Retina (tissue), 1 donor: ENCODE measurements around the gene TUBA8.
"Not testable (repeated sequence)": the region's sequence is repeated elsewhere in the genome, so short reads cannot be mapped to it uniquely, and the experiment has no call there.

Experiments used
- DNase-seq: peaks from one replicate; pipeline ENCODE4 v3.0.0-alpha.2; 2016

Gene TUBA8

DNA sequence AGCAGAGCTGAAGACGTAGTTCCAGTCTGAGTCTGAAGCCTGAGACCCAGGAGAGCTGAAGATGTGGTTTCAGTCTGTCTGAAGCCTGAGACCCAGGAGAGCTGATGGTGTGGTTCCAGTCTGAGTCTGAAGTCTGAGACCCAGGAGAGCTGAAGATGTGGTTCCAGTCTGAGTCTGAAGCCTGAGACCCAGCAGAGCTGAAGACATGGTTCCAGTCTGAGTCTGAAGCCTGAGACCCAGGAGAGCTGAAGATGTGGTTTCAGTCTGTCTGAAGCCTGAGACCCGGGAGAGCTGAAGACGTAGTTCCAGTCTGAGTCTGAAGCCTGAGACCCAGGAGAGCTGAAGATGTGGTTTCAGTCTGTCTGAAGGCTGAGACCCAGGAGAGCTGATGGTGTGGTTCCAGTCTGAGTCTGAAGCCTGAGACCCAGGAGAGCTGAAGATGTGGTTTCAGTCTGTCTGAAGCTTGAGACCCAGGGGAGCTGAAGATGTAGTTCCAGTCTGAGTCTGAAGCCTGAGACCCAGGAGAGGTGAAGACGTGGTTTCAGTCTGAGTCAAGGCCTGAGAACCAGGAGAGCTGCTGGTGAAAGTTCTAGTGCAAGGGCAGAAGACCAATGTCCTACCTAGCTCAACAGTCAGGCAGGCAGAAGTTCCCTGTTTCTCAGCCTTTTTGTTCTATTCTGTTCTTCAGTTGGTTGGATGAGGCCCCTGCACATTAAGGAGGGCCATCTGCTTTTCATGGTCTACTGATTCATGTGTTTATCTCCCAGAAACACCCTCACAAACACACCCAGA is 3.9 kb upstream of the TUBA8 start:
- DNase-seq, result not testable (repeated sequence)

DNA sequence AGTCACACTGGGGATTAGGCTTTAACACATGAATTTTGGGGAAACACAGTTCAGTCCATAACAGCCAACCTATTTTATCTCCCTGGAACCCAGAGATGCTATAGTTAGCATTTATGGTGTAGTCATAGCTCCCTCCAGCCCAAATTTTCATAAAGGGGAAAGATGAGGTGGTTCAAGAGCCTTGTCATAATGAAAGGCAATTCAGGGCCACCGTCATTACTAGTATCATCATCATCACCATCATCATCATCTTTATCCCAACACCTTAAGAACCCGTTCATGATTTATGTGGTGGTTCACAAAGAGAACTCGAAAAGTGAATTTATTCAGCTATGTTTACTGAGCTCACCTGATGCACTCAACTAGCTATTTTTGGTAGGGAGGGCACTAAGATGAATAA is 2.4 kb upstream of the TUBA8 start:
- DNase-seq, result no peak

DNA sequence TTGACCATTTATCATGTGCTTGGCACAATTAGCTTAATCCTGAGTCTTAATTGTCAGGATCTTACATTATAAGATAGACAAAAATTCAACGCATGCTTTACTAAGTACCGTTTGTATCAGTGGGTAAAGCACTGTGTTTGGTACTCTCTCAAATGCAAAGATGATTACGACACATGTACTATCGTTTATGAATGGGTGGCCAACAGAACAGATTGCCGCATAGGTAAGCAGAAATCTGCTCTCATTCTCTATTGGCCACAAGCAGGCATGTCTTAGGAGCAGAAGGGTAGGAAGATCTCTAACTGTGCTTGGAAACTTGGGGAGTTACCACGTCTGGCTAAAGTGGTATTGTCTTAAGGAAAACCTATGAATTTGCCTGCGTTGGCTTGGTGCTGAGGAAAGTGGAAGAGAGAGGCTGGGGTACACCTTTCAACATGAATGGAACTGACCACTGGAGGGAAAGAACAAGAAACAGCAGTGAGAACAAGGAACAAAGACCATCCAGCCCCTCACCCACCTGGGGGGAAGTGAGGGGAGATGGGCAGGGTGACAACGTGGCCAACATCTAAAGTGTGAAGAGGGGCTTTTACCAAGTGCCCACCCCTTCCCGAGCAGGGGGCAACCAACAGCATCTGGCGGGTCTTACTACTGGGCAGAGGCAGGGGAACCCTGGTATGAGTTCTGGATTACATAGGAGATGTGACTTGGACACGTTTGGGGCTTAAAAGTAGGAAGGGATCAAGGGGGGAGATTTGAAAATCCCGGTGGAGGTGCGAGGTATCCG is 1.0 kb upstream of the TUBA8 start:
- DNase-seq, result no peak

DNA sequence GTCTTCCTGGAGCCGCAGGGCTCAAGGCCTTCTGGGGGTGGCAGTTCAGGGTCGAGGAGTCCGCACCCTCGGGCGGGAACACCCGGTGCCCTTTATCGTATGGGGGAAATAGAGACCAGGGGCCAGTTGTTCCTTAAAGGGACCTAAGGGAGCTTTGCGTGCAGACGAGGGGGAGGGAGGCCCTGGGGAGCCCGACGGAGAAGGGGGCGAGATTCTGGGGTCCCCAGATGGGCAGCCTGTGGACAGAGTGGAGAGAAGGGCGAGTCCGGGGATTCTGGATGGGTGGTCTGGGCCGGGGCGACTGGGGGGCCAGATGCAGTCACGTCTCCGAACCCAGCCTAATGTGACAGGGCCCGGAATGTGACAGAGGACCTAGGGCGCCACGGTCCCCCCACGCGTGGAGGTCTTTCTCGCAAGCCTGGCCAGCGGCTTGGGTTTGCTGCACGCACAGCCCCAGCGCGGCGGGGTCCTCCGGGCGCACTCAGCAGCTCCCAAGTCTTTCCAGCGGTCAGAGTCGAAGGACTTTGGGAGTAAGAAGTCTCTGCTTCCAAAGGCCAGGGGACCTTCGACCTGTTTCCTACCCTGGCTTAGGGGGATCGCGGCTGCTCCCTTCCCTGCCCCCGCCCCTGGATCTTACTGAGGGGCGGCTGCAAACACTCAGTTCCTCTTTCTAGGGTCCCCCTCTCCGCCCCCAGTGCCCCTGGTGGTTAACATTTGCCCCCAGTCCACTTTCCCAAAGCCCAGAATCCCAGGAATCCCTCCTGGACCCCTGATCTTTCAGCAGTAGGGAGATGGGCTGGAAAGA is 547 bp downstream of the TUBA8 start:
- DNase-seq, result peak; percentile 51

DNA sequence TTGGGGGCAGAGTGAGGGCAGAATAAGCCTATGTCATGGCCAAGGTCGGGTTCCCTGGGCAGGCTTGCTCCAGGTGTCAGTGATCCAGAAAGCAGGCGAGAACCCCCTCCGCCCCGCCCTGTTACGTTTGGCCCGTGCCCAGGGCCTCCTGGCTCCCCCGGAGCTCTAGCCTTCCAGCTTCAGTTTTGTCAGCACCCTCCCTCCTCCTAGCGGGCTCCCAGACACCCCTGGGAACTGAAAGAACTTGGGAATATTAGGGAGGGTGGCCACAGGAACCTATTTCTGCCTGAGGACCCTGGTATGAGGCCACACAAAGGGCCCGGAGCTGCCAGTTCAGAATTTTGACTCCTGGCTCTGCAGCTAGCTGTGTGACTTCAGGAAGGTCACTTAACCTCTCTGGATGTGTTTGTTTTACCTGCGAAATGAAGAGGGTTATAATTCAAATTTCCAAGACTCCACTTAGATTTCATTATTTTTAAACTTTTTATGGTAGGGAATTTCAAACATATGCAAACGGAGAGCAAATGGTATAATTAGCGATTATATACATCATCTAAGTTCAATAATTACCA is 1.2 kb downstream of the TUBA8 start:
- no peak for DNase-seq

DNA sequence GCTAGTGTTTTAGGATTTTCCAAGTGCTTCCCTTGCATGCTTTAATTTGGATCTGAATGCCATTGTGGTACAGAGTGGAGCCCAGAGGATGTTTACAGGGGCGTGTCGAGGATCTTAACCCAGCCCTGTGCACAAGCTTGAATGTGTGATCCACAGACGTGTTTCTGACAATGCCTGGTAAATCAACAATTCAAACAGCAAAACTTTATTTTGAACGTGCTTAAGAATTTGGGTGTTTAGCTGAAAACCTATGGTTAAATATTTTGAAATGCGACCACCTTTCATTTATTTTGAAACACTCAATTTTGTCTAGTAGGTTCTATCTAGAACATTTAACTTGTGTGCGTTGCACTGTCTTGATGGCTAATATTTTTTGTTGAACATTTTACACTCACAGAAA is 1.8 kb downstream of the TUBA8 start:
- no peak for DNase-seq

DNA sequence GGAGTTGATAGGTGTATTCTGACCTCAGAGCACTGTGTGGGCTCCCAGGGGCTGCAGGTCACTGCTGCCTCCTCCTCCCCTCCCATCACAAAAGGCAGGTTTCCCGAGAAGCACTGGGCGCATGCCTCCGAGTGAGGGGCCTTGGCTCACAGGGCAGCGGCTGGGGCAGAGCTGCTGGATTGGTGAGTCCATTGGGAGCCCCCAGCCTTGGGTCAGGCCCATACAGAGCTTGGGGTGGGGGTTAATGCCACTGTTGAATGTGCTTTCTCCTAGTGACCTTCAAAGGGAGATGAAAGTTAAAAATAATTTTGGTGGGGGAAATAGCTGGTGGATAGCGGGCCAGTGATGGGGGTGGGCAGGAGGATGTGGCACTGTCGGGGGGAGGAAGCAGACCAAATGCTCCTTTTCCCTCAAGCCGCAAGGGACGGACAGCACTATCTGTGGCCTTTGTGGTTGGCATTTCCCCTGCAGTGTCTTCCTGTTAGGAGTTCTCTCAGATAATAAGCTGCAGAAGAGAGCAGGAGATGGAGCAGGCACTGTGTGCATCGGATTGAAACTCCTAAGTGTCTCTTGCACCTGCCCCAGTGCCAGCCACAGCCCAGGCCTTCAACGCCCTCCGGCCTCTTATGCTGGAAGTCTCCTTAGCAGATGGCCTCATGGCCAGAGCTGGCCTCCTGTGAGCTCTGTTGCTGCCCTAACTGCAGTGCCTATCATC is 3.2 kb downstream of the TUBA8 start:
- no peak for DNase-seq

DNA sequence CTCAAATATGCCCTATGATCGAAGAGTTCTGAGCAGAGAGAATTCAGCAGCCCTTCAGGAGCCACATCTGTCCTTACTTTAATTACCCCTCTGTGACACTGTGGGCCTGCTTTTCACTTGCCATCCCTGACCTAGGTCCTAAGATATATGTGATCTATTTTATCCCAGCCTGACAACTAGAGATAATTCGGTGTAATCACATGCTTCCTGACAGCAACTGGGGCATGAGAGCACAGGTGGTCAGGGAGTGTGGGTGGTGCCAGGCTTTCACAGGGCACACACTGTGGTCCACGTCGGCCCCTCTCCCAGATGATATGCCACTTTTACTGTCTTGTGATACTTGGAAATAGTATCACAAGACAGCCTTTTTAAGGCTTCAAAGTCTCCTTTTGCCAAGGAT is 3.9 kb downstream of the TUBA8 start:
- DNase-seq, result no peak

DNA sequence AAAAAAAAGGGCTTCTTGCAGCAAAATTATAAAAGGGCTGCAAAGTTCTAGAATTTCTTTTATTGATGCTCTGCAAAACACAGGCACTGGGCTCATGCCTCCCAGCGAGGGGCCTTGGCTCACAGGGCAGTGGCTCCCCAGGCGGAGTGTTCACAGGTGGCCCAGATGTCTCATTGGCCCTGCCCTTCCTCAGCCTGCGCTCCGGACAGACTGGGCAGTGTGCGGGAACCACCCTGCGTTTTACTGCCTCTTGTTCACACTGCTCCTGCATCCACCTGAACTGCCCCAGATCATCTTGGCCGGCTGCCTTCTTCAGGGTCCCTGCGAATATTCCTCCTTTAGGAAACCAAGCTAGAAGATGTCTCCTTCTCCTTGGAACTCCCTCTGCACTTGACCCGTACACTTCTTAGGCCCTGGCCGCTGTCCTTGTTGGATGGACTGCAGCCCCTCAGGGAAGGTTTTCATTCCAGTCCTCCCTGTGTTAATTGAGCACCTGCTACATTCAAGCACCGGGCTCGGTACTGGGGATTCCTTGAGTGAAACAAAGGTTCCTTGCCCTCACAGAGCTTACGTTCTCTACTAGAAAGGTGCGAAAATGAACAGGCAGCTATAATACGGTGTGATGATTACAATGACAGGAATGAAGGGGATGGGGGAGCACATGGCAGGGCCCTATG is 4.5 kb downstream of the TUBA8 start:
- DNase-seq, result no peak

DNA sequence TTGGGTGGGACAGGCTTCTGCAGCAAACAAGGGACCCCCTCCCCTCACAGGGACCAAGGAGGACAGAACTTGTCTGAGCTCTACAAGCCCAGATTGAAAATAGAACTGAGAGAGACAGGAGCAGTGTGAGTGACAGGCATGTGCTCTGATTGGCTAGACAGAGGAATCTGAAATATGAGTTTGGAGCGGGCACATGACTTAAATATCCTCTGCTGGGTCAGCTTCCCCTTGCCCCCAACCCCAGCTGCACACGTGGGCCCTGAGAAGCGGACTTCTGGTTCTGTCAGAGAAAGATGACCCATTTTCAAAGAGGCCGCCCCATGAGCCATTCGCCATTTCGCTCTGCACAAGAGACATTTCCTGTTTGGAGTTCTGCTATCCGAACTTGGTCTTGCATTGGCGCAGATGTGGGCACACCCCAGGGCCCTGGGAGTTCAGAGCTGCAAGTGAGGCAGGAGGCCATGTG is 5.3 kb downstream of the TUBA8 start:
- DNase-seq, result no peak

DNA sequence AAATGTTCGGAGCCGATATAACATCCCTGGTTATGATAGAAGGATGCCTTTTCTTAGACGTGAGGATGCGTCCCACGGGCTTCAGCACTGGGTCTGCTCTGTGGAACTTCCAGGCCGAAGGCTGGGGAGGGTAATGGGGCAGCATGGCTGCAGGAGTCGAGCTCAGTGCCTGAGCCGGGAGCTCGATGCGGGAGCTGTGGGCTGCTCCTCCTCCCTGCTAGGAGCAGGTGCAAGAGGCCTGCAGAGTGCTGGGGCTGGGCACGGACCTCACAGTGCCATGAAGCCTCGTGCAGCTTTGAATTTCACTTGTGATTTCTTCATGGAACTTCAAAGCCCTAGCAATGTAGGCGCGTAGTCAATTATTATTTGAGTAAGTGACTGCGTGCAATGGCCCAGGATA is 6.0 kb downstream of the TUBA8 start:
- DNase-seq, result no peak

DNA sequence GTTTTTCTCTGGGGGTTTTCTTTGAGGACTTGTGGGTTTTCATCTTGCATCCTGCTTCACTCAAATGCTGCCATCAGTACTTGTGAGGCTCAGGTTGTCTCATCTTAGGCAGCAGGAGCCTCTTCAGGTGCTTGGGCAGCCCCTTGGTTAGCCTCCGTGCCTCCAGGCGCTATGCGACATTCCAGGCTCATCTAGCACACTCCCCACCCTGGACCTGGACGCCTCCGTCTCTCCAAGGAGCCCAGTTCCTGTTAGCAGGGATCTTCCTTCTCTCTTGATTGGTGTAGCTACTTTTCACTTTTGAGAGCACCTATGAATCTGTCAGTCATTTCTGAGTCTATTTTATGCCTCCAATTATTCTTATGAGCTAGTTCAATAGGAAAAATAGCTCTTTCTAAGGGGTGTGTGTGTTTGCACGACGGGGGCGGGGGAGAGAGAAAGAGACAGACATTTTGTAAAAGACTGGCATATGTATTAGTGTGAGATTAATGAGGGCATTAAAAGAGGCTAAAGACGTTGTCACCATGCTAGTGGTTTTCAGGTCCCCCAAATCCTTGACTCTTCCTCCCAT is 7.8 kb downstream of the TUBA8 start:
- DNase-seq, result no peak

DNA sequence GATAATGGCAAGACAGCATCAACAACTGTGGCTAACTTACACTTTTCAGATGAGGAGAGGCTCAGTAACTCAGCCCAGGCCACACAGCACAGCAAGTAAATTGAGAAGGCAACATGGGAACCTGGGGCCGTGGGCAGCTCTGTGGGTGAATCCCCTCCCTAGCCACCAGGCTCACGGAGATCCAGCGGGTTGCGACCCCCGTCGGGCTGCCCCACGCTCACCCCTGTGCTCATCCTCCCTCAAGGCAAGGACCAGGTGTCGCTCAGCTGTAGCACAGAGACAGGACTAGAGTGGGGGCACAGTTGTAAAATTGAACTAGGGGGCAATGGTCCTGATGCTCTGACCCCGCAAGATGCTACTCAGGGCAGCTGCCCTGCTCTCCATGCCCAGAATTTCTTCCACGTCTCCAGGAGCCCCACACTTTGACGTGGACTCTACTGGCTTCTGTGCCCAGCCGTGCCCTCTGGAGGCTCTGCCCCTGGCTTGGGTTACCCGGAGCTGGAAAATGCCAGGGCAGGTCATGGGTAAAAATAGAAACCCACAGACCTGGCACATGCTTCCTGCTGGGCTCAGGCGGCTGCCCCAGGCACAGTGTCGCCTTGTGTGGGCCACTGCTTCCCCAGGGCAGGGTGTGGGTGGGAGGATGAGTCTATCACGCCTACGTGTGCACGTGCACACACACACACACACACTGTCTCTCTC is 9.0 kb downstream of the TUBA8 start:
- no peak for DNase-seq

DNA sequence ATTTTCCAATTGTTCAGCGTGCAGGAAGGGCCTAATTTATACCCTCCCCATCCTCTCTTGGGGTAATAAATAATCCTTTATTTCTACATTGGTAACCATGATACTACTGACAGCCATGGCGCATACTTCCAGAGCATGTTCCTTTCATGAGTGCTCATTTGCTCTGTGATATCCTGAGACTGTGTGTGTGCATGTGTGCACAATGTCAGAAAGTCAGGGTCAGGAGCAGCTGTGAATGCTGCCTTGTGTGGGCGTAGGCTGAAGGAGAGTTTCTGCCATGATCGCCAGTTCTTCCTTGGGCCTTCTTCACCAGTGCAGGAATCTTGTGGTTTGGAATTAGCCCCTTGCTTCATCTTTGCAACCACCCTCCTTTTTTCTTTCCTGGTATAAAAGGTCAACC is 10.2 kb downstream of the TUBA8 start:
- no peak for DNase-seq

DNA sequence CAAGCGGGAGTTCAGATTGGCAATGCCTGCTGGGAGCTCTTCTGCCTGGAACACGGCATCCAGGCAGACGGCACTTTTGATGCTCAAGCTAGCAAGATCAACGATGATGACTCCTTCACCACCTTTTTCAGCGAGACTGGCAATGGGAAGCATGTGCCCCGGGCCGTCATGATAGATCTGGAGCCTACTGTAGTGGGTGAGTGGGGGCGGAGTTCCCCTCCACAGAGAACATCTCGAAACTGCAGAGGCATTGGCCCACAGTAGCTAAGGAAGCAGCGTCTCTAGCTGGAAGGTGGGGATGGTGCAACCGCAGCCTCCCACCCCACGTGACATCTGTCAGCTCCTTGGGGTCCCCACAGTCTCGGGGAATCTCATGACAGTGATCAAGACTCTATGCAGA is 10.9 kb downstream of the TUBA8 start:
- no peak for DNase-seq

DNA sequence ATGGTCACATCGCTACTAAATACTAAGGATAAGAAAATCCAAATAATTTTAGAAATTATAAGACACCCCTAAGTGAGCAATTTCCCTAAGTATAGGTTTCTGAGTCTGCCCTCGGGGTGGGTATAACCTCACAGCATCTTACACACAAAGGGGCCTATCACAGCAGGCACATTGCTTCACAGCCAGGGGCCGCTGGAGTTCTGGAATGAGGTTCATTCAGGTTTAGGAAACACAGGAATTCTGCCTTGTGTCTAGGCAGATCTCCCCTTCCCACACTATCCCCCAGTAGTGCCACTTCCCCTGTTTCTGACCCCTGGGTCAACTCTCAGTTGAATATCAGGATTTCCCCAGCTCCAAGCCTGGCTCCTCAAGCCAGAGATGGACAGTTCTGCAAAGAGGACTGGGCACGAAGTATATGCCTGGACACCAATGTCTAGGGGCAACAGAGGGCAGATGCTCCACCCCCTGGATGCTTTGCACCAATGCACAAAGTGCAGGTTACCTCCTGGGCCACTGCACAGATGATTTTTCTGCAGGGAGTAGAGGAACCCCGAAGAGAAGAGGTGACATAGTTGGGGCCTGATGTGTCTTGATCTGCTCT is 11.4 kb downstream of the TUBA8 start:
- DNase-seq, result no peak

DNA sequence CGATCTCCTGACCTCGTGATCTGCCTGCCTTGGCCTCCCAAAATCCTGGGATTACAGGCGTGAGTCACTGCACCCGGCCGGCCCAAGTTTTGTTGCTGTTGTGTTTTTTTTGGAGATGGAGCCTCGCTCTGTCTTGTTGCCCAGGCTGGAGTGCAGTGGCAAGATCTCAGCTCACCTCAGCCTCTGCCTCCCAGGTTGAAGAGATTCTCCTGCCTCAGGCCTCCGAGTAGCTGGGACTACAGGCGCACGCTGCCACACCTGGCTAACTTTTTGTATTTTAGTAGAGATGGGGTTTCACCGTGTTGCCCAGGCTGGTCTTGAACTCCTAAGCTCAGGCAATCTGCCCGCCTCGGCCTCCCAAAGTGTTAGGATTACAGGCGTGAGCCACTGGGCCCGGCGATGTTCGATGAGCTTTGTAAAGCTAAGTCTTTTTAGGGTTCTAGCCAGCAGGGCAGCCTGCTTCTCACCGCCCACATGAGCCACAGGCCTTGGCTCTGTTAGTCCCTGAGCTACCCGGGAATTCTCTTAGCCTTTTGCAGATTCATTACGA is 12.9 kb downstream of the TUBA8 start:
- not testable (repeated sequence) for DNase-seq

DNA sequence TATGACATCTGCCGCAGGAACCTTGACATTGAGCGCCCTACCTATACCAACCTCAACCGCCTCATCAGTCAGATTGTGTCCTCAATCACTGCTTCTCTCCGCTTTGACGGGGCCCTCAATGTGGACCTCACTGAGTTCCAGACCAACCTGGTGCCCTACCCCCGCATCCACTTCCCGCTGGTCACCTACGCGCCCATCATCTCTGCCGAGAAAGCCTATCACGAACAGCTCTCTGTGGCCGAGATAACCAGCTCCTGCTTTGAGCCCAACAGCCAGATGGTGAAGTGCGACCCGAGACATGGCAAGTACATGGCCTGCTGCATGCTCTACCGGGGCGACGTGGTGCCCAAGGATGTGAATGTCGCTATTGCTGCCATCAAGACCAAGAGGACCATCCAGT is 16.0 kb downstream of the TUBA8 start:
- DNase-seq, result no peak

DNA sequence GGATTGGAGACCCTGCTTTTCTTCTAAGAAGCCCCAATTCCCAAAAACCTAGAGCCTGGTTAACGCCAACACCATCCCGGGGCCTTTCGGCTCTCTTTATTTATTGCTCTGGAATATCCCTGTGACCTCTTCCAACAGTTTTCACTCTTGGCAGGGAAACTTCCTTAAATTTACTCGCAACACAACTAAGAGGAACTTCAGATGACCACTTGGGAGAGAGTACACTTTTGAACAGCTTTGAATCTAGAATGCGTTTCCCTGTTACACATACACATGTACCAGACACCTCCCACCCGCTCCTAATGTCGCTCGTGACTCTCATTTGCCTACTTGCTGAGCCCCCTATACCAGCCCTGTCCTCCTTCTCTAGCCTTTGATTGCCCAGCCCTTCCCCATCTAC is 19.4 kb downstream of the TUBA8 start:
- DNase-seq, result no peak
